Rectal smooth muscle tissue (tissue), 1 donor: ENCODE data around the gene WDTC1.

ENCODE experiments used
- H3K27ac ChIP-seq: one replicate; pipeline ENCODE4 v1.7.0; 2013; ENCODE audit warnings: low read depth, low read length, inconsistent platforms
- H3K27me3 ChIP-seq: one replicate; pipeline ENCODE4 v1.7.0; 2013; ENCODE audit warnings: low read length; ENCODE audit not compliant: control insufficient read depth, insufficient read depth
- H3K36me3 ChIP-seq: one replicate; pipeline ENCODE4 v1.7.0; 2013; ENCODE audit warnings: low read length; ENCODE audit not compliant: control insufficient read depth, insufficient read depth
- H3K4me1 ChIP-seq: one replicate; pipeline ENCODE4 v1.7.0; 2013; ENCODE audit warnings: low read length; ENCODE audit not compliant: control insufficient read depth, insufficient read depth
- H3K4me3 ChIP-seq: one replicate; pipeline ENCODE4 v1.7.0; 2013; ENCODE audit warnings: low read length
- H3K9ac ChIP-seq: one replicate; pipeline ENCODE4 v1.7.0; 2013; ENCODE audit warnings: low read length

Gene WDTC1

GRCh38 chr1:27332536-27333281 is 98.3 kb downstream of the WDTC1 start:
- Histone ChIP-seq H3K36me3 (peaks cover 23% of the 10 kb centered on the region), H3K9ac (no peak overlapping the region), H3K4me1 (no peaks in the 10 kb centered on the region), H3K4me3 (no peak overlapping the region), H3K27me3 (no peaks in the 10 kb centered on the region), H3K27ac (no peak overlapping the region)

- Histone ChIP-seq H3K4me3 (no peak overlapping the region), H3K9ac (no peak overlapping the region), H3K36me3 (peaks cover 23% of the 10 kb centered on the region), H3K4me1 (no peaks in the 10 kb centered on the region), H3K27ac (no peak overlapping the region), H3K27me3 (no peaks in the 10 kb centered on the region)
These were observed 99.4 kb downstream of the WDTC1 start for GRCh38 chr1:27333717-27334279.

GRCh38 chr1:27335506-27336422 is 101.3 kb downstream of the WDTC1 start:
- H3K27ac ChIP-seq: no peak overlapping the region
- no peaks in the 10 kb centered on the region for H3K4me1 ChIP-seq
- H3K9ac ChIP-seq: no peak overlapping the region
- H3K36me3 ChIP-seq: peaks cover 20% of the 10 kb centered on the region
- H3K4me3 ChIP-seq: no peak overlapping the region
- H3K27me3 ChIP-seq: no peaks in the 10 kb centered on the region

- Histone ChIP-seq H3K27ac (no peak overlapping the region), H3K36me3 (peaks cover 20% of the 10 kb centered on the region), H3K9ac (no peak overlapping the region), H3K27me3 (no peaks in the 10 kb centered on the region), H3K4me3 (no peak overlapping the region), H3K4me1 (no peaks in the 10 kb centered on the region)
These were observed 102.3 kb downstream of the WDTC1 start for GRCh38 chr1:27336756-27337155.

- Histone ChIP-seq H3K4me1 (no peaks in the 10 kb centered on the region), H3K36me3 (peaks cover 14% of the 10 kb centered on the region), H3K4me3 (no peak overlapping the region), H3K27ac (no peak overlapping the region), H3K27me3 (no peaks in the 10 kb centered on the region), H3K9ac (no peak overlapping the region)
These were observed 104.3 kb downstream of the WDTC1 start for GRCh38 chr1:27338751-27339150.

GRCh38 chr1:27339213-27339612 is 104.8 kb downstream of the WDTC1 start:
- H3K27me3 ChIP-seq: no peaks in the 10 kb centered on the region
- H3K4me1 ChIP-seq: no peaks in the 10 kb centered on the region
- no peak overlapping the region for H3K9ac ChIP-seq
- peaks cover 10% of the 10 kb centered on the region for H3K36me3 ChIP-seq
- H3K27ac ChIP-seq: no peak overlapping the region
- no peak overlapping the region for H3K4me3 ChIP-seq

- H3K36me3 ChIP-seq: no peaks in the 10 kb centered on the region
- H3K27ac ChIP-seq: no peak within 1 kb of the TSS
- H3K9ac ChIP-seq: peak within 1 kb of the TSS; percentile 70
- peak within 1 kb of the TSS; percentile 70 for H3K4me3 ChIP-seq
- H3K4me1 ChIP-seq: no peaks in the 10 kb centered on the region
- no peaks in the 10 kb centered on the region for H3K27me3 ChIP-seq
These were observed 107.3 kb downstream of the WDTC1 start, which contains the start of gene SYTL1 for GRCh38 chr1:27341525-27342252. SYTL1 (plus strand) TSS chr1:27342022; CDS start chr1:27345335, 3,313 bp downstream.

GRCh38 chr1:27342391-27342777 is 108.0 kb downstream of the WDTC1 start:
- Histone ChIP-seq H3K36me3 (no peaks in the 10 kb centered on the region), H3K27me3 (no peaks in the 10 kb centered on the region), H3K9ac (peak overlapping the region; percentile 70), H3K27ac (no peak overlapping the region), H3K4me3 (peak overlapping the region; percentile 70), H3K4me1 (no peaks in the 10 kb centered on the region)

- H3K9ac ChIP-seq: peak overlapping the region; percentile 43
These were observed 108.6 kb downstream of the WDTC1 start for GRCh38 chr1:27342778-27343638.

GRCh38 chr1:27343639-27344025 is 109.2 kb downstream of the WDTC1 start:
- no peaks in the 10 kb centered on the region for H3K27me3 ChIP-seq
- peak overlapping the region; percentile 6 for H3K4me3 ChIP-seq
- H3K27ac ChIP-seq: no peak overlapping the region
- H3K4me1 ChIP-seq: no peaks in the 10 kb centered on the region
- no peaks in the 10 kb centered on the region for H3K36me3 ChIP-seq
- H3K9ac ChIP-seq: no peak overlapping the region

More at GRCh38 chr1:27342778-27343638, 108.6 kb downstream of the WDTC1 start:
- Histone ChIP-seq H3K4me3 (peak overlapping the region; percentile 70), H3K27ac (no peak overlapping the region), H3K27me3 (no peaks in the 10 kb centered on the region), H3K36me3 (no peaks in the 10 kb centered on the region), H3K4me1 (no peaks in the 10 kb centered on the region)

GRCh38 chr1:27345272-27345671 is 110.8 kb downstream of the WDTC1 start:
- no peak overlapping the region for H3K9ac ChIP-seq
- H3K27ac ChIP-seq: no peak overlapping the region
- H3K4me1 ChIP-seq: peaks cover 3% of the 10 kb centered on the region

More at GRCh38 chr1:27345272-27345671, 110.8 kb downstream of the WDTC1 start:
- H3K27me3 ChIP-seq: no peaks in the 10 kb centered on the region
- no peak overlapping the region for H3K4me3 ChIP-seq
- H3K36me3 ChIP-seq: no peaks in the 10 kb centered on the region
